ENCODE results near the gene HIRIP3. TPM values are rescaled to one million over a fixed set of nuclear protein-coding genes. Genes with fewer than 3 reads are reported as not detected.

Gene HIRIP3
- total RNA-seq, 1 donor = 3.9 TPM

- H3K4me3 ChIP-seq (ENCODE audit: low read length) = no peak overlapping the region
- H3K27me3 ChIP-seq (ENCODE audit: insufficient read depth, low read length) = no peaks in the 10 kb centered on the region
- H3K4me1 ChIP-seq (ENCODE audit: insufficient read depth, low read length) = no peaks in the 10 kb centered on the region
- no peaks in the 10 kb centered on the region for H3K9me3 ChIP-seq (ENCODE audit: low read depth, low read length)
Observed at GRCh38 chr16:29986231-29986630, 9.2 kb downstream of the HIRIP3 start.

- Histone ChIP-seq H3K27me3 (ENCODE audit: insufficient read depth, low read length) (no peaks in the 10 kb centered on the region), H3K4me1 (ENCODE audit: insufficient read depth, low read length) (no peaks in the 10 kb centered on the region), H3K4me3 (ENCODE audit: low read length) (no peak overlapping the region), H3K9me3 (ENCODE audit: low read depth, low read length) (no peaks in the 10 kb centered on the region)
Observed at GRCh38 chr16:29985271-29985811, 10.1 kb downstream of the HIRIP3 start.

- no peaks in the 10 kb centered on the region for H3K9me3 ChIP-seq (ENCODE audit: low read depth, low read length)
- H3K27me3 ChIP-seq (ENCODE audit: insufficient read depth, low read length) = no peaks in the 10 kb centered on the region
- no peak overlapping the region for H3K4me3 ChIP-seq (ENCODE audit: low read length)
- no peaks in the 10 kb centered on the region for H3K4me1 ChIP-seq (ENCODE audit: insufficient read depth, low read length)
Observed at GRCh38 chr16:29984764-29985147, 10.7 kb downstream of the HIRIP3 start.

GRCh38 chr16:29984137-29984763, 11.2 kb downstream of the HIRIP3 start:
- Histone ChIP-seq H3K9me3 (ENCODE audit: low read depth, low read length) (no peaks in the 10 kb centered on the region), H3K4me3 (ENCODE audit: low read length) (no peak overlapping the region), H3K4me1 (ENCODE audit: insufficient read depth, low read length) (no peaks in the 10 kb centered on the region), H3K27me3 (ENCODE audit: insufficient read depth, low read length) (no peaks in the 10 kb centered on the region)

GRCh38 chr16:29983420-29984136, 11.8 kb downstream of the HIRIP3 start:
- no peaks in the 10 kb centered on the region for H3K4me1 ChIP-seq (ENCODE audit: insufficient read depth, low read length)

GRCh38 chr16:29982560-29983419, 12.6 kb downstream of the HIRIP3 start:
- Histone ChIP-seq H3K4me1 (ENCODE audit: insufficient read depth, low read length) (no peaks in the 10 kb centered on the region), H3K4me3 (ENCODE audit: low read length) (no peak overlapping the region), H3K9me3 (ENCODE audit: low read depth, low read length) (no peaks in the 10 kb centered on the region), H3K27me3 (ENCODE audit: insufficient read depth, low read length) (no peaks in the 10 kb centered on the region)

More at GRCh38 chr16:29983420-29984136, 11.8 kb downstream of the HIRIP3 start:
- Histone ChIP-seq H3K27me3 (ENCODE audit: insufficient read depth, low read length) (no peaks in the 10 kb centered on the region), H3K9me3 (ENCODE audit: low read depth, low read length) (no peaks in the 10 kb centered on the region), H3K4me3 (ENCODE audit: low read length) (no peak overlapping the region)

GRCh38 chr16:29978564-29979270, 16.7 kb downstream of the HIRIP3 start:
- Histone ChIP-seq H3K4me1 (ENCODE audit: insufficient read depth, low read length) (peaks cover 27% of the 10 kb centered on the region), H3K9me3 (ENCODE audit: low read depth, low read length) (no peaks in the 10 kb centered on the region), H3K4me3 (ENCODE audit: low read length) (no peak overlapping the region), H3K27me3 (ENCODE audit: insufficient read depth, low read length) (no peaks in the 10 kb centered on the region)

- Histone ChIP-seq H3K27me3 (ENCODE audit: insufficient read depth, low read length) (no peaks in the 10 kb centered on the region), H3K9me3 (ENCODE audit: low read depth, low read length) (no peaks in the 10 kb centered on the region), H3K4me1 (ENCODE audit: insufficient read depth, low read length) (peaks cover 30% of the 10 kb centered on the region), H3K4me3 (ENCODE audit: low read length) (no peak overlapping the region)
Observed at GRCh38 chr16:29978081-29978480, 17.3 kb downstream of the HIRIP3 start.

- H3K4me3 ChIP-seq (ENCODE audit: low read length) = no peak overlapping the region
Observed at GRCh38 chr16:29977063-29977825, 18.2 kb downstream of the HIRIP3 start.

GRCh38 chr16:29975811-29976511, 19.5 kb downstream of the HIRIP3 start:
- H3K9me3 ChIP-seq (ENCODE audit: low read depth, low read length) = no peaks in the 10 kb centered on the region
- H3K27me3 ChIP-seq (ENCODE audit: insufficient read depth, low read length) = no peaks in the 10 kb centered on the region
- H3K4me1 ChIP-seq (ENCODE audit: insufficient read depth, low read length) = peaks cover 37% of the 10 kb centered on the region
- H3K4me3 ChIP-seq (ENCODE audit: low read length) = no peak overlapping the region

More at GRCh38 chr16:29977063-29977825, 18.2 kb downstream of the HIRIP3 start:
- H3K27me3 ChIP-seq (ENCODE audit: insufficient read depth, low read length) = no peaks in the 10 kb centered on the region
- H3K4me1 ChIP-seq (ENCODE audit: insufficient read depth, low read length) = peaks cover 37% of the 10 kb centered on the region
- H3K9me3 ChIP-seq (ENCODE audit: low read depth, low read length) = no peaks in the 10 kb centered on the region

- H3K4me3 ChIP-seq (ENCODE audit: low read length) = no peak overlapping the region
- H3K27me3 ChIP-seq (ENCODE audit: insufficient read depth, low read length) = no peaks in the 10 kb centered on the region
- no peaks in the 10 kb centered on the region for H3K9me3 ChIP-seq (ENCODE audit: low read depth, low read length)
- peaks cover 37% of the 10 kb centered on the region for H3K4me1 ChIP-seq (ENCODE audit: insufficient read depth, low read length)
Observed at GRCh38 chr16:29975134-29975538, 20.3 kb downstream of the HIRIP3 start.

- H3K4me3 ChIP-seq (ENCODE audit: low read length) = peak overlapping the region; percentile 96
- H3K27me3 ChIP-seq (ENCODE audit: insufficient read depth, low read length) = no peaks in the 10 kb centered on the region
Observed at GRCh38 chr16:29974291-29975133, 20.9 kb downstream of the HIRIP3 start.

More at GRCh38 chr16:29974291-29975133, 20.9 kb downstream of the HIRIP3 start:
- H3K9me3 ChIP-seq (ENCODE audit: low read depth, low read length) = no peaks in the 10 kb centered on the region
- H3K4me1 ChIP-seq (ENCODE audit: insufficient read depth, low read length) = peaks cover 37% of the 10 kb centered on the region

Measured in mononuclear cell (primary cell).